Measurements from ENCODE around the gene MICU2. TPM values are rescaled to one million over a fixed set of nuclear protein-coding genes. Genes with fewer than 3 reads are reported as not detected.

The MICU2 gene
- polyA plus RNA-seq, 1 donor from 2014 or later, result 223 TPM

GRCh38 chr13:21531455-21531854, 72.5 kb downstream of the MICU2 start:
- no peaks in the 10 kb centered on the region for H3K9me3 ChIP-seq (ENCODE audit: low read length)
- no peak overlapping the region for H2AFZ ChIP-seq (ENCODE audit: low read depth, low read length)
- TF ChIP-seq POLR2AphosphoS5 (IDR thresholded peaks at IDR 0.05) (no peak), RAD21 (conservative IDR thresholded peaks at IDR 0.05) (no peak), TAF1 (IDR thresholded peaks at IDR 0.05; ENCODE audit: low read depth) (no peak), REST (IDR thresholded peaks at IDR 0.05; ENCODE audit: borderline replicate concordance) (no peak), CTCF (IDR thresholded peaks at IDR 0.05; ENCODE audit: poor library complexity, severe bottlenecking) (no peak), MXI1 (conservative IDR thresholded peaks at IDR 0.05; ENCODE audit: poor library complexity, severe bottlenecking) (no peak), EP300 (conservative IDR thresholded peaks at IDR 0.05; ENCODE audit: poor library complexity, severe bottlenecking) (no peak), SMC3 (conservative IDR thresholded peaks at IDR 0.05; ENCODE audit: poor library complexity) (no peak)
- no peaks in the 10 kb centered on the region for H3K36me3 ChIP-seq (ENCODE audit: insufficient read depth, low read length)
- no peaks in the 10 kb centered on the region for H3F3A ChIP-seq (ENCODE audit: insufficient read depth, low read length, poor library complexity, severe bottlenecking)
- no peak overlapping the region for H3K4me3 ChIP-seq (ENCODE audit: low read length)
- no peaks in the 10 kb centered on the region for H3K9me2 ChIP-seq (ENCODE audit: insufficient read depth, low read length)
- H3K79me2 ChIP-seq (replicated peaks; ENCODE audit: insufficient read depth, low read length), result no peaks in the 10 kb centered on the region
- no peak overlapping the region for H3K27ac ChIP-seq (ENCODE audit: low read length)
- H4K20me1 ChIP-seq (ENCODE audit: insufficient read depth), result no peaks in the 10 kb centered on the region
- H3K27me3 ChIP-seq (ENCODE audit: insufficient read depth, low read depth, low read length), result no peaks in the 10 kb centered on the region
- no peak overlapping the region for H3K4me2 ChIP-seq (ENCODE audit: low read length)
- H3K9ac ChIP-seq (ENCODE audit: low read length), result no peak overlapping the region

- no peak overlapping the region for H3K4me3 ChIP-seq (ENCODE audit: low read length)
- TF ChIP-seq POLR2AphosphoS5 (IDR thresholded peaks at IDR 0.05), result no peak
- no peak for TF ChIP-seq SMC3 (conservative IDR thresholded peaks at IDR 0.05; ENCODE audit: poor library complexity)
- TF ChIP-seq EP300 (conservative IDR thresholded peaks at IDR 0.05; ENCODE audit: poor library complexity, severe bottlenecking), result no peak
- TF ChIP-seq TAF1 (IDR thresholded peaks at IDR 0.05; ENCODE audit: low read depth), result no peak
- no peak for TF ChIP-seq CTCF (IDR thresholded peaks at IDR 0.05; ENCODE audit: poor library complexity, severe bottlenecking)
- no peak for TF ChIP-seq MXI1 (conservative IDR thresholded peaks at IDR 0.05; ENCODE audit: poor library complexity, severe bottlenecking)
- no peak for TF ChIP-seq EZH2 (IDR thresholded peaks at IDR 0.05; ENCODE audit: borderline replicate concordance, insufficient read depth, low read length, poor library complexity, severe bottlenecking)
- TF ChIP-seq REST (IDR thresholded peaks at IDR 0.05; ENCODE audit: borderline replicate concordance), result no peak
- no peak for TF ChIP-seq RAD21 (conservative IDR thresholded peaks at IDR 0.05)
Measured at GRCh38 chr13:21530656-21531055, 73.3 kb downstream of the MICU2 start.

More at GRCh38 chr13:21530656-21531055, 73.3 kb downstream of the MICU2 start:
- Histone ChIP-seq H3K9me3 (ENCODE audit: low read length) (no peaks in the 10 kb centered on the region), H3K9me2 (ENCODE audit: insufficient read depth, low read length) (no peaks in the 10 kb centered on the region), H4K20me1 (ENCODE audit: insufficient read depth) (no peaks in the 10 kb centered on the region), H3K36me3 (ENCODE audit: insufficient read depth, low read length) (no peaks in the 10 kb centered on the region), H3K4me2 (ENCODE audit: low read length) (no peak overlapping the region), H3K9ac (ENCODE audit: low read length) (no peak overlapping the region), H3K27me3 (ENCODE audit: insufficient read depth, low read depth, low read length) (no peaks in the 10 kb centered on the region), H3F3A (ENCODE audit: insufficient read depth, low read length, poor library complexity, severe bottlenecking) (no peaks in the 10 kb centered on the region), H3K27ac (ENCODE audit: low read length) (no peak overlapping the region), H3K79me2 (replicated peaks; ENCODE audit: insufficient read depth, low read length) (no peaks in the 10 kb centered on the region), H2AFZ (ENCODE audit: low read depth, low read length) (no peak overlapping the region)

Measured in neural cell (in vitro differentiated cells).